Measurements from ENCODE around the gene MRPL49.

DNA sequence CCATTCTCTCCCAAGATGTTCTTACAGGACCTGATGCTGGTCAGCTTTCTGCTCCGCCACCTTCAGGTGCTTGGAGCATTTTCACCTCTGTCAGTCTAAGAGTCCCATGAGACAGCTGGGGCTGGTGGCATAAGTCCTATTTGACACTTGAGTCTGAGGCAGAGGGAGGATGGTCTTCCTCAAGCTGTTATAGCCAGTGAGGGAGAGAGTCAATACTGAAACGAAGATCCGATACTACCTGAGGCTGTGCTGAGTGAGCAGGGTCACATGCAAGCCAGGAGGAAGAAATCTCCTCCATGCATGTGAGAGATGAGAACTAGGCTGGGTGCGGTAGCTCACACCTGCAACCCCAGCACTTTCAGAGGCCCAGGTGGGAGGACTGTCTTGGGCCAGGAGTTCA, 32.5 kb upstream of the MRPL49 start:
- TF ChIP-seq, protein P1, sequence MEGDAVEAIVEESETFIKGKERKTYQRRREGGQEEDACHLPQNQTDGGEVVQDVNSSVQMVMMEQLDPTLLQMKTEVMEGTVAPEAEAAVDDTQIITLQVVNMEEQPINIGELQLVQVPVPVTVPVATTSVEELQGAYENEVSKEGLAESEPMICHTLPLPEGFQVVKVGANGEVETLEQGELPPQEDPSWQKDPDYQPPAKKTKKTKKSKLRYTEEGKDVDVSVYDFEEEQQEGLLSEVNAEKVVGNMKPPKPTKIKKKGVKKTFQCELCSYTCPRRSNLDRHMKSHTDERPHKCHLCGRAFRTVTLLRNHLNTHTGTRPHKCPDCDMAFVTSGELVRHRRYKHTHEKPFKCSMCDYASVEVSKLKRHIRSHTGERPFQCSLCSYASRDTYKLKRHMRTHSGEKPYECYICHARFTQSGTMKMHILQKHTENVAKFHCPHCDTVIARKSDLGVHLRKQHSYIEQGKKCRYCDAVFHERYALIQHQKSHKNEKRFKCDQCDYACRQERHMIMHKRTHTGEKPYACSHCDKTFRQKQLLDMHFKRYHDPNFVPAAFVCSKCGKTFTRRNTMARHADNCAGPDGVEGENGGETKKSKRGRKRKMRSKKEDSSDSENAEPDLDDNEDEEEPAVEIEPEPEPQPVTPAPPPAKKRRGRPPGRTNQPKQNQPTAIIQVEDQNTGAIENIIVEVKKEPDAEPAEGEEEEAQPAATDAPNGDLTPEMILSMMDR (IDR thresholded peaks at IDR 0.05; ENCODE audit: poor library complexity), result no peak
- no peak for TF ChIP-seq EZH2phosphoT487 (IDR thresholded peaks at IDR 0.05; ENCODE audit: low read depth, severe bottlenecking, unreplicated experiment)
